ENCODE measurements around the gene RUNX1.

Gene RUNX1

GRCh38 chr21:34874684-34875513, 174.2 kb downstream of the RUNX1 start:
- no peak for DNase-seq (ENCODE audit: low read depth)
- peak overlapping the region; percentile 17; the same call in 1 of the 2 replicates for H3K4me3 ChIP-seq (ENCODE audit: low read depth, low read length)
- no peak for TF ChIP-seq CTCF (IDR thresholded peaks at IDR 0.05; ENCODE audit: low read depth, low read length, missing control alignments)

GRCh38 chr21:34871026-34871908, 177.8 kb downstream of the RUNX1 start:
- no peak overlapping the region for H3K4me3 ChIP-seq (ENCODE audit: low read depth, low read length)
- TF ChIP-seq CTCF (IDR thresholded peaks at IDR 0.05; ENCODE audit: low read depth, low read length, missing control alignments) = no peak
- DNase-seq (ENCODE audit: low read depth) = no peak

GRCh38 chr21:34870246-34870645, 178.9 kb downstream of the RUNX1 start:
- no peak for DNase-seq (ENCODE audit: low read depth)
- no peak for TF ChIP-seq CTCF (IDR thresholded peaks at IDR 0.05; ENCODE audit: low read depth, low read length, missing control alignments)
- H3K4me3 ChIP-seq (ENCODE audit: low read depth, low read length) = no peak overlapping the region

GRCh38 chr21:34869545-34869944, 179.6 kb downstream of the RUNX1 start:
- DNase-seq (ENCODE audit: low read depth) = no peak
- H3K4me3 ChIP-seq (ENCODE audit: low read depth, low read length) = no peak overlapping the region
- no peak for TF ChIP-seq CTCF (IDR thresholded peaks at IDR 0.05; ENCODE audit: low read depth, low read length, missing control alignments)

- H3K4me3 ChIP-seq (ENCODE audit: low read depth, low read length) = no peak overlapping the region
- TF ChIP-seq CTCF (IDR thresholded peaks at IDR 0.05; ENCODE audit: low read depth, low read length, missing control alignments) = no peak
- DNase-seq (ENCODE audit: low read depth) = no peak
These were observed 181.3 kb downstream of the RUNX1 start for GRCh38 chr21:34867785-34868184.

GRCh38 chr21:34865400-34866241, 183.5 kb downstream of the RUNX1 start:
- H3K4me3 ChIP-seq (ENCODE audit: low read depth, low read length) = no peak overlapping the region
- peak; percentile 91 for DNase-seq (ENCODE audit: low read depth)
- TF ChIP-seq CTCF (IDR thresholded peaks at IDR 0.05; ENCODE audit: low read depth, low read length, missing control alignments) = no peak

Measured in GM12864 (cell line).